K562 (cell line): ENCODE results near the gene C17orf50. TPM values are rescaled to one million over a fixed set of nuclear protein-coding genes. Genes with fewer than 3 reads are reported as not detected.

Experiments used
- CBX3 ChIP-seq, 2 experiments: IDR thresholded peaks; 1 replicate in 1 of 2; 2 replicates in 1 of 2; pipeline ENCODE4 v1.6.1; 2012; ENCODE audit warnings: inconsistent platforms in 2 of 2, low read length in 2 of 2, borderline replicate concordance in 1 of 2, control low read depth in 1 of 2
- CBX8 ChIP-seq: fragments of 200-600 bp; sonication (generic); IDR thresholded peaks from 2 replicates; pipeline ENCODE4 v1.6.1; 2012; ENCODE audit warnings: borderline replicate concordance, mixed run types, low read depth, mild to moderate bottlenecking, moderate library complexity, mixed read lengths, low read length, control low read depth, inconsistent platforms; ENCODE audit not compliant: poor library complexity, severe bottlenecking; ENCODE audit errors: extremely low read depth
- DPF2 ChIP-seq: fragments of 450-650 bp; IDR thresholded peaks from 2 replicates; pipeline ENCODE4 v1.6.1; 2016
- ETV5 ChIP-seq: sonication (generic); formaldehyde crosslinking; IDR thresholded peaks from 2 replicates; pipeline ENCODE4 v1.4.0; 2020; ENCODE audit warnings: low read depth, mild to moderate bottlenecking, missing genetic modification reagents
- GATAD2A ChIP-seq: fragments of 450-650 bp; IDR thresholded peaks from 2 replicates; pipeline ENCODE4 v1.6.1; 2017
- HNRNPLL ChIP-seq: fragments of 200-400 bp; formaldehyde crosslinking; IDR thresholded peaks from 2 replicates; pipeline ENCODE4 v1.6.1; 2017; ENCODE audit warnings: low read length, low read depth, mild to moderate bottlenecking; ENCODE audit not compliant: poor library complexity, severe bottlenecking
- NCOA6 ChIP-seq: fragments of 450-650 bp; IDR thresholded peaks from 2 replicates; pipeline ENCODE4 v1.6.1; 2017; ENCODE audit warnings: mild to moderate bottlenecking
- PHF20 ChIP-seq: fragments of 450-650 bp; IDR thresholded peaks from 2 replicates; pipeline ENCODE4 v1.6.1; 2018; ENCODE audit not compliant: partially characterized antibody
- POLR2B ChIP-seq: fragments of 450-650 bp; IDR thresholded peaks from 2 replicates; pipeline ENCODE4 v1.6.1; 2018; ENCODE audit warnings: low read depth; ENCODE audit not compliant: partially characterized antibody
- SETDB1 ChIP-seq: IDR thresholded peaks from one replicate; pipeline ENCODE4 v1.6.1; 2012; ENCODE audit warnings: low read length, control low read depth, inconsistent platforms
- SREBF1 ChIP-seq: fragments of 150-350 bp; IDR thresholded peaks from 2 replicates; pipeline ENCODE4 v1.6.1; 2014; ENCODE audit warnings: antibody characterized with exemption, low read depth, low read length, borderline replicate concordance
- TRIM25 ChIP-seq: fragments of 450-650 bp; IDR thresholded peaks from 2 replicates; pipeline ENCODE4 v1.7.0; 2016; ENCODE audit warnings: borderline replicate concordance
- ZBTB5 ChIP-seq: fragments of 450-650 bp; IDR thresholded peaks from 2 replicates; pipeline ENCODE4 v1.6.1; 2017; ENCODE audit warnings: antibody characterized with exemption
- ZNF212 ChIP-seq: fragments of 450-650 bp; formaldehyde crosslinking; IDR thresholded peaks from 2 replicates; pipeline ENCODE4 v1.4.0; 2020; ENCODE audit warnings: mild to moderate bottlenecking
- ZNF316 ChIP-seq: fragments of 450-650 bp; IDR thresholded peaks from 2 replicates; pipeline ENCODE4 v1.6.1; 2016
- ZNF778 ChIP-seq: fragments of 450-650 bp; formaldehyde crosslinking; IDR thresholded peaks from 2 replicates; pipeline ENCODE4 v1.4.0; 2020; ENCODE audit warnings: mild to moderate bottlenecking, moderate library complexity
- ZZZ3 ChIP-seq: fragments of 450-650 bp; IDR thresholded peaks from 2 replicates; pipeline ENCODE4 v1.6.1; 2016; ENCODE audit warnings: antibody characterized with exemption, mild to moderate bottlenecking, moderate library complexity
- polyA plus RNA-seq, 8 experiments: library from polyadenylated mRNA; depleted of rRNA in 4 of 8; stranded (reverse) in 5 of 8; unstranded in 3 of 8; fragments of >200 nt; fragmentation: Nextera tagmentation in 2 of 8; fragmentation: Illumina TruSeq in 1 of 8; extraction: Ambion mirVana in 2 of 8; extraction: Trizol in 1 of 8; gene quantifications; 2 replicates each; pipeline versions ENCODE4 v1.2.1 to v1.2.3, GENCODE V29; 2011 to 2014; ENCODE audit warnings: inconsistent platforms in 1 of 8, missing spikeins in 1 of 8
- total RNA-seq, 7 experiments: library from RNA; depleted of rRNA in 6 of 7; stranded (reverse); fragments of >200 nt in 6 of 7; fragmentation: Illumina TruSeq in 2 of 7; extraction: Trizol in 2 of 7; gene quantifications; 2 replicates each; pipeline versions ENCODE4 v1.2.1 to v1.2.3, GENCODE V29; 2011 to 2021; ENCODE audit warnings: low replicate concordance in 1 of 7
- TF ChIP-seq, protein P1 (sequence below), 3 experiments: fragments of 200-800 bp in 1 of 3; sonication (Bioruptor generic) in 1 of 3; sonication (generic) in 1 of 3; formaldehyde crosslinking in 1 of 3; IDR thresholded peaks; 2 replicates each; pipeline versions ENCODE4 v1.6.1 to v1.8.0; 2016 to 2022; ENCODE audit warnings: mild to moderate bottlenecking in 2 of 3, missing compliant biosample characterization in 2 of 3, missing genetic modification characterization in 2 of 3, missing genetic modification reagents in 1 of 3
- TF ChIP-seq, protein P2 (sequence below): fragments of 150-350 bp; IDR thresholded peaks from 2 replicates; pipeline ENCODE4 v1.6.1; 2014; ENCODE audit warnings: low read depth, mild to moderate bottlenecking, low read length, borderline replicate concordance

C17orf50 gene
- total and polyA plus RNA-seq, 9 of the 15 experiments (the other 6 are each of a cell fraction or from before 2014, with no cell fraction given) = not detected

GRCh38 chr17:35808962-35809854 is 48.5 kb downstream of the C17orf50 start, which contains the start of gene TAF15 (continued):
- TF ChIP-seq TRIM25 = no peak
- peak; percentile 97 for TF ChIP-seq SREBF1
- peak; percentile 78 for TF ChIP-seq HNRNPLL
- peak; percentile 65 for TF ChIP-seq PHF20
- TF ChIP-seq ZBTB5 = no peak
- TF ChIP-seq ZNF212 (CRISPR knock-in tag) = 0 out of 2 replicates have a peak, but pooled peaks have one; percentile 49
- peak; percentile 99 for TF ChIP-seq POLR2B
- TF ChIP-seq NCOA6 = no peak
- peak; percentile 57; the same call in 1 of the 2 replicates for TF ChIP-seq DPF2
- TF ChIP-seq ZZZ3 = no peak
- TF ChIP-seq CBX8 = no peak
- no peak for TF ChIP-seq SETDB1
- TF ChIP-seq, protein P1, sequence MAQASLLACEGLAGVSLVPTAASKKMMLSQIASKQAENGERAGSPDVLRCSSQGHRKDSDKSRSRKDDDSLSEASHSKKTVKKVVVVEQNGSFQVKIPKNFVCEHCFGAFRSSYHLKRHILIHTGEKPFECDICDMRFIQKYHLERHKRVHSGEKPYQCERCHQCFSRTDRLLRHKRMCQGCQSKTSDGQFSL (CRISPR knock-in tag; IDR thresholded peaks at IDR 0.05) = peak; percentile 99
- TF ChIP-seq, protein P1 (tag; IDR thresholded peaks at IDR 0.05) = peak in 1 of 2 experiments; percentile 99; a peak in 2 of 4 replicates
- TF ChIP-seq CBX3 (IDR thresholded peaks at IDR 0.05; ENCODE audit: borderline replicate concordance in 1 of 2, low read length in 2 of 2) = peak in 1 of 2 experiments; percentile 62; a peak in 2 of 3 replicates
- TF ChIP-seq ZNF316 = peak; percentile 19; the same call in 1 of the 2 replicates
- TF ChIP-seq ZNF778 (CRISPR knock-in tag) = no peak
- TF ChIP-seq, protein P2, sequence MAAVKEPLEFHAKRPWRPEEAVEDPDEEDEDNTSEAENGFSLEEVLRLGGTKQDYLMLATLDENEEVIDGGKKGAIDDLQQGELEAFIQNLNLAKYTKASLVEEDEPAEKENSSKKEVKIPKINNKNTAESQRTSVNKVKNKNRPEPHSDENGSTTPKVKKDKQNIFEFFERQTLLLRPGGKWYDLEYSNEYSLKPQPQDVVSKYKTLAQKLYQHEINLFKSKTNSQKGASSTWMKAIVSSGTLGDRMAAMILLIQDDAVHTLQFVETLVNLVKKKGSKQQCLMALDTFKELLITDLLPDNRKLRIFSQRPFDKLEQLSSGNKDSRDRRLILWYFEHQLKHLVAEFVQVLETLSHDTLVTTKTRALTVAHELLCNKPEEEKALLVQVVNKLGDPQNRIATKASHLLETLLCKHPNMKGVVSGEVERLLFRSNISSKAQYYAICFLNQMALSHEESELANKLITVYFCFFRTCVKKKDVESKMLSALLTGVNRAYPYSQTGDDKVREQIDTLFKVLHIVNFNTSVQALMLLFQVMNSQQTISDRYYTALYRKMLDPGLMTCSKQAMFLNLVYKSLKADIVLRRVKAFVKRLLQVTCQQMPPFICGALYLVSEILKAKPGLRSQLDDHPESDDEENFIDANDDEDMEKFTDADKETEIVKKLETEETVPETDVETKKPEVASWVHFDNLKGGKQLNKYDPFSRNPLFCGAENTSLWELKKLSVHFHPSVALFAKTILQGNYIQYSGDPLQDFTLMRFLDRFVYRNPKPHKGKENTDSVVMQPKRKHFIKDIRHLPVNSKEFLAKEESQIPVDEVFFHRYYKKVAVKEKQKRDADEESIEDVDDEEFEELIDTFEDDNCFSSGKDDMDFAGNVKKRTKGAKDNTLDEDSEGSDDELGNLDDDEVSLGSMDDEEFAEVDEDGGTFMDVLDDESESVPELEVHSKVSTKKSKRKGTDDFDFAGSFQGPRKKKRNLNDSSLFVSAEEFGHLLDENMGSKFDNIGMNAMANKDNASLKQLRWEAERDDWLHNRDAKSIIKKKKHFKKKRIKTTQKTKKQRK = no peak
- no peak for TF ChIP-seq ETV5 (CRISPR knock-in tag)
- no peak for TF ChIP-seq GATAD2A
